CD1c-positive myeloid dendritic cell (primary cell): ENCODE measurements around the gene PPP1R1C.

ENCODE experiments used
- DNase-seq: peaks from one replicate; pipeline ENCODE4 v3.0.0-alpha.2; 2016; ENCODE audit errors: extremely low spot score

Gene PPP1R1C

DNA sequence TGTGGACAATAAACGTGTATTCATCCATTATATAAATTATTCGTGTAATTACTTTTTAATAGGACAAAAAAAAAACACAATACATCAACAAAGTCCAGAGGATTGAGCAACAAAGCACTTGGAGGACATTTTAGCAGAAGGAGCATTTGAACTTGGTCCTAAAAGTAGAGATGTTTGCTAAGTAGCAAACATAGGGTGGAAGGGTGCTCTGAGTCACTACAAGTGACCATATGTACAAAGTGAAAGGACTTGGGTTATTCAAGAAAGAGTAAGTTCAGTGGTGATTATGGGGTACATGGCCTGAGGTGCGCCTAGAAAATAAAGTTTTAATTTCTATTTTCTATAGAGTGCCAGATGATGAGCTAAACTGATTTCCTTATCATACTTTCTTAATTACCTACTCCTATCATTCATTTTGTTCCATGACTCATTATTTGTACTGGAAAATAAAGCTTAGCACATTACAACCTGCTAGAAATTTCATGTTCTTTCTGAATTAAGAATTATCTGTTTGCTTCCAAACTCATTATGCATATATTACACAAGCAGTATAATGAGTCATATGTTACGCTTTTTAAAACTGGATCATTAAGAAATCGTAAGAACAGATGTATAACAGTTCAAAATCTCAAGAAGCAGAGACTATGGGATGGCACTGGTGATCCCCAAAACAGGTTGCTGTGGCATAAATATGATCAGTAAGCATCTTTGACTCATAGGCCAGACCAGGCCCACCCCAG, 13.1 kb upstream of the PPP1R1C start:
- no peak for DNase-seq

DNA sequence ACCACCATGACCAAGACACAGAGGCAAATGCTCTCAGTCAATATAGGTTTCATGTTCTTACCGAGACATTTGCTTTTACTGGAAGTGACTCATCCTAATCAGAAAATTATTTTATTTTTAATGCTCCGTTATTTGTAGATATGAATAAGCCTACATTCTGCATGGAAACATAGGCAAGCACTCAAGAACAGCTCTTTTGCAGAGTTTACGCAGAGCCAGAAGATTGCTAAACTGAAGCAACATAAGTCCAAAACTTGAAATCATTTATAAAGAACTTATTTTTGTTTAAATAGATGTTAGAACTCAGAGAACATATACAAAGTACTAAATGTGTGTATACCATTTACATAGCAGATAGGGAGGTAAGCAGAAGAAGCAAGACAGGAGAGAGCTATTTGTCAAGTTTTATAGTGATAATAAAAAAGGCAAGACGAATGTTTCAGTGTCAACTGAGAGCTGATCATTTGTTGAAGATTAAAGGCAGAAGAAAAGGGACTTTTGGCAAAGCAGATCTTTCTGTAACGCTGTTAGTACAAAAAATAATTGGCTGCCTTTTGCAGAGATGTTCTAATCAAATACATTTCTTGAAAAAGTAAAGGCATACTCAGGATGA, 12.4 kb upstream of the PPP1R1C start:
- DNase-seq: no peak

GRCh38 chr2:181977661-181978350, 7.8 kb upstream of the PPP1R1C start:
- no peak for DNase-seq

DNA sequence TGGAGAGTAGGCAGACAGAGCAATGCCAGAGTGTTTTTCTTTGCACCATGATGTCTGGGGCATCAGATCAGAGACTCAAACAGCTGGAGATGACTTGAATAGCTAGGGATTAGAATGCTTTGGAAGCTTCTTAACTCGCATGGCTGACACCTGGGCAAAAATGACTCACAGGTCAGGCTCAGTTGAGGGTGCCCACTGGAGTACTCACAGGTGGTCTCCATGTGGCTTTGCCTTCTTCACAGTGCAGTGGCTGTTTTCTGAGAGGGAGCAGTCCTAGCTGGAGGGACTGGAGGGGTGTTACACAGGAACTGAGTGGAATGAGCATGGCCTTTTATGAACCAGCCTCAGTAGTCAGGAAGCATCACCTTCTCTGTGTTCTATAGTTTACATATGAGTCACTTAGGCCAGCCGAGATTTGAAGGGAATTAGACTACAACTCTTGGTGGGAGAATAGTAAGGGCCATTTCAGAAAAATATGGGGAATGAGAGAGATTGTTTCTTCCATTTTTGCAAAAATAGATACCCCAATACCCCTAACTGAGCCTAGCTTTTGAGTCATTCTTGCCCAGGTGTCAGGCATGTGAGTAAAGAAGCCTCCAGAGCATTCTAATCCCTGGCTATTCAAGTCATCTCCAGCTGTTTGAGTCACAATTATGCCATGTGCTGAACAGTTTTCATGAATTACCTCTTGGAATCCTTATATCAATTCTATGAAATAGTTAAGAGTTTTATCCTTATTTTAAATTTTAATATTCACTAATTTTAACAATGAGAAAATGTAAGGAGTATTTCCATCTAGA, 7.1 kb upstream of the PPP1R1C start:
- DNase-seq: no peak

- DNase-seq: no peak
These were observed 1.6 kb upstream of the PPP1R1C start for GRCh38 chr2:181984060-181984459.

- DNase-seq: no peak
These were observed 630 bp upstream of the PPP1R1C start for GRCh38 chr2:181984814-181985631.

DNA sequence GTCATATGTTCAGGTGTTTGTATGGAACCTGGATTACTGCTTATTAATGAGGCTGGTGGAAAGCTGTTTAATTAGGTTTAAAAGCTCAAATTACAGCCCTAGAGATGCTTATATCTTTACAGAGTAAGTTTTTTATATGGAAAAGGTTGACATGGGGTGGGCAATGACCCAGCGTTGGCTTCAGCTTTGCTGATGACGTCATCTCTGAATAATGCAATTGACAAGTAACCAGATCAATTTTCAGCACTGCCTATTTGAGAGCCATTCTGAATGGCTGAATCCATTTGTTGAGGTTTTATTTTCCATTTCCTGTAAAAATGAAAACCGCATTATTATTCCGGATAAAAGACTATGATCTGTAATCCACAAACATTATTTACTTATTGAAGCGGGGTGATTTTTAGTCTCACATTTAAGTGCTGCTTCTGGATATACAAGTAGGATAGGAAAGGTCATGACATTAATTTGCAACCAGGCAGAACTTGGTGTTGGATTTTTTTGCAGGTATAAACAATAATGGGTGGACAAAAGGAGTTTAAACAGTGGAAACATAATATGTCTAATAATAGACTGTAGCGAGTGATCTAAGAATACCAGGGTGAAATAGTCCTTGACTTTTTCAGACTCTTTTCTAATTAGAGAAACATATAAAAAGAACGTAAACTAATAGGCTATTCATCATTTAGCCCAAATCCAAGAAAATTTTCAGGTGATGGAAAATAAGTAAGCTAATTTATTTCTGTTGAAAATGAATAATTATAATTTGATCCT, 2.7 kb downstream of the PPP1R1C start:
- no peak for DNase-seq

DNA sequence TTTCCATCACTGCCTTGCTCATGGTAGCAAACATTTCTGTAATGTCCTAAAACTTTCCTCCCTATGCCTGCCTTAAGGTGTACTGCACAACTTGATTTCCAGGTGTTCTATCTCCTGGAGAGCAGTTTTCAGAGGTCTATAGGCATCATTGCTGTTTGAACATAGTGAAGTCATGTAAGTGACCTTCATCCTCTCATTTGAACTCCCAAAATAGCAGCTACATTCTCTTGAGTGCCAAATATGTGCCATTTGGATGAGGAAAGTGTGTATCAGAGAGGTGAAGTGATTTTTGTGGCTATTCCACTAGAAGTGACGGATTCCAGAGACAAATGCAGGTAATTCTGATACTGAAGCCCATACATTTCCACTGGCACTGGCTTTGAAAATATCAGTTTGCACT, 3.4 kb downstream of the PPP1R1C start:
- DNase-seq: no peak

DNA sequence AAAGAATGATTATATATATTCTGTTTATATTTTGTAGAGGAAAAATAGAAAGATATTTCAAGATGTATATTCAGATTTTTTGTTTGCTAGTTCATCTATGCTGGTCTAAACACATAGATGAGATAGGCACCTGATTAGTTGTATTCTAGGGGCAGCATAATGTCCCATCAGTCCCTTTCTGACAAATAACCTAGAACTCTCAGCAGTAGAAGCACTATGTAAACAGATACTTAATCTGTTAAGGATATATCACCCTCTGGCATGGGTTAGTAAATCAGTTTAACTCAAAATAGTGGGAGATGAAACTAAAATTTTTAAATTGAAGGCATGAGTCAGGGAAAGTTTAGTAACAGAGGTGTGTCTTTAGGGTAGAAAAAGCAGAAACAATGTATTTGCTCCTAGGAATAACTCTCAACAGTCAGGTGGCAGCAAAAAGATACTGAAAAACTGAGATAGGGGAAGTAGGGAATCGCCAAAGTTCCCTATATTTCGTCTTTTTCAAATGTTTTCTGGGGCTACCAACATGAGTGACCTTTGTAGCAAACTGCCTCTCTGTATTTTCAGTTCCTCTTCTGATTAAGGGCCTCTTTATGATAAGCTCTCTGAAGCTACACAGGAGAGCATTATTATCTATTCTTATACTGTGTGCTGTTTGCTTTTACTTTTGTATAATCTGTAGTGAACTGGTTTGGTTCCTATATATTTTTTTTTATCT, 5.7 kb downstream of the PPP1R1C start:
- peak; percentile 84 for DNase-seq

DNA sequence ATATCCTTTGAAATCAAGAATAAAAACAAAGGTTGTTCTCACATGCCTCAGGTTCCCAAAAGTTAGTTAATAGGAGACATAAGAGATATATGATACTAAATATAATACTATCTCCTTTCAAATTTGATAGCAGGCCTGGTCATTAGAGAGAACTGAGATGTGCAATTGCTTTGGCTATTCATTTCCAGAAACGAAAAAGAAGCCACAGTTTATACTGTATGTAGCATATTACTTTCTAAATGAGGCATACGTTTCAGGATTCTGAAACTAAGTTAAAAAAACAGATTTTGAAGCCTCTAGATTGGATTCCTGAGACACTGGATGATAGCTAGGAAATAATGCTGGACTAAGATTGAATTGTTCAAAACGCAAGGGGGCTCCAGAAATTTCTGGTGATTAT, 7.1 kb downstream of the PPP1R1C start:
- DNase-seq: peak; percentile 26

GRCh38 chr2:181995289-181995688, 9.6 kb downstream of the PPP1R1C start:
- DNase-seq: no peak

DNA sequence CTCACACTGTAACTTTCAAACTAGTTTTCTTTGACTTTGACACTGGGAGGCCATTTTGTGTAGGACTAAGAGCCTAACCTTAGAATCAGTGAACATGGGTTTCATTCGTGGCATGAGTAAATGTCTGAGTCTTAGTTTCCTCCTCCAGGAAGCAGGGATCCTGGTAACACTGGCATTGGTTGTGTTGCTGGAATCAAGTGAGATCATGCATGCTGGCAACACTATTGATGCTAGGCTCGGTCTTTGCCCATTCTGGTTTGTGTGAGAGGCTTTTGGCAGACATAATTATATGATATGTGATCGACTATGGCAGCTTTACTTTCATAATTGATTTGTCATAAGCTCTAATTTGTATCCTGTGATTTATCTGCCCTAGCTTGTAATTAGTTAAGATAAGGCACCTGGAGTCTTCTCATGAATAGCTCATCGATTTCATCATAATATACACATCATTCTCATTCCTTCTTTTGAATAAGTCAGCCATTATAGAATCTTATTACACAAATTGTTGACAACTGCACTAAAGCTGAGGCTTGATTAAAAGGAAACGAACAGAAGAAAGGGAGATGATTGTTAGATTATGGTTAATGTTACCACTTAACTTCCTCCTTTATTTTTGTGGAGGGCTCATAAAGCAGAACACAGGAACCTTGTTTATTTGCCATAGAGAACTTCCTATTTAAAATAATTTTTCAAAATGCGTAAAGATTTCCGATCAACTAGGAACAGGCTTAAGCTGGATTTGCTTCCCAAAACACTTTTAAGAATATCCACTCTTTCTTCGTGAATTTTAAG, 12.6 kb downstream of the PPP1R1C start:
- DNase-seq: peak; percentile 41

DNA sequence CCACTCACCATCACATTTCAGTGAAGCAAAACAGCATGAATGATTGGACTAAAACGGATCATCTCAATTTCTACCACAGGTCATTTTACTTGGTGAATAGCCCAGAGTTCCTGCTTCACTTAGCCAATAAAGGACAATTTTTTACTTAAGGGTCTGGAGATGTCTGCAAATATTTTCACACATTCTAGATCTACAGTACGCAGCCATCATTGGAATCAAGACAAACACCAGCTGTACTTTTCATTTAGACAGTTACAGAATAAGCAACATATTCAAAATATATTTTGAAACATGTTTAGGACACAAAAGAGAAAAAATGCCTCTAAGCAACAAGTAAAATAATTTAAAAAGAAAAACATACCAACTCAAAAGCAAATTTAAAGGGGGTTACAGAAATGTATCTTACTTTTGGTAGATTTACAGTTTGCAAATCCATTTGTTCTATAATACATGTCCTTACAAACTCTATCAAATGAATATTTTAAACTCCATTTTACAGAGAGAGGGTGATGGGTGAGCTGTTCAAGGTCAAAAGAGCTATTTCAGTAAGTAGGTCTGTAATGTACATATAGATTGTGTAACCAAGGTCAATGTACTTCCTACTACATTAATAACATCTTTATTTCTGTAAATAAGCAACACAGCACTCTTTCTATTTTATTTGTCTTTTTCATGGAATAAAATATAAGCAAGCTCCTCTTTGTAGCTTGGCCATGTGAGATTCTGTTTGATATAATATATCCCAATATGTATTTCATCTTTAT, 13.4 kb downstream of the PPP1R1C start:
- no peak for DNase-seq

- no peak for DNase-seq
These were observed 14.3 kb downstream of the PPP1R1C start for GRCh38 chr2:181999911-182000310.

GRCh38 chr2:182004945-182005520, 19.4 kb downstream of the PPP1R1C start:
- DNase-seq: no peak

- no peak for DNase-seq
These were observed 21.1 kb downstream of the PPP1R1C start for GRCh38 chr2:182006595-182007341.

DNA sequence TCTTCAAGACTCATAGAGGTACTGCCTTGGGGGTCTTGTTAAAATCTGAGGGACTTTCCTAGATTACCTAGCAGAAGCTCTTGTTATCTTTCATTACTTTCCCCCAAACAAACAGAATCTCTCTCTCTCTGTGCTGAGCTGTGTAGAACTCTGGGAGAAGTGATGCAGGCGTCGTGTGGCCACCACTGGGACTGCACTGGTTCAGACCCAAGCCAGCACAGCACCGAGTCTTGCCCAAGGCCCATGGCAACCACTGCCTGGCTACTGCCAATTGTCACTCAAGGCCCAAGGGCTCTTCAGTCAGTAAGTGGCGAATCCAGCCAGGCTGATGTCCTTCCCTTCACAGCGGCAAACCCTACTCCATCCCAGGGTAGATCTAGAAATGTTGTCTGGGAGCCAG, 28.6 kb downstream of the PPP1R1C start:
- DNase-seq: no peak
